Measurements from ENCODE around the gene HMOX2.

DNA sequence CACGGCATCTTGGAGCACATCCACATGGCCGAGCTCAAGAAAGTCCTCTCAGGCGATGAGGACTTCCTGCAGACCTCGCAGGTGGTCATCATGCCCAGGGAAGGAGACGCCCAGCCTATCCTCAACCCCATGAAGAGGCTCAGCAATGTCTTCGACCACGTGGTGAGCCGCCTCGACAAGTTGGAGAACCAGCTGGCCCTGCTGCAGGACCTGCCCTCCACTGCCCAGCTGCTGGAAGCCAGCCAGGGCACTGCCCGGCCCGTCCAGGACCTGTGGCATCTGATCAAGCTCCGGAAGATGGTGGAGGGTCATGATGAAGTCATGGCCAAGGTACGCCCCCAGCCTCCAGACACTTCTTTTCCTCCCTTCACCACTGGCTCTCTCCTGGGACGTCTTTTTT lies 80.4 kb downstream of the HMOX2 start:
- TF ChIP-seq POLR2A (IDR thresholded peaks at IDR 0.05) (no peak), POLR2AphosphoS5 (IDR thresholded peaks at IDR 0.05; ENCODE audit: insufficient read depth in 1 of 2, low read depth in 1 of 2) (no peak)

Measured in vagina (tissue), 2 donors.